Measurements from ENCODE around the gene ZNF276.

DNA sequence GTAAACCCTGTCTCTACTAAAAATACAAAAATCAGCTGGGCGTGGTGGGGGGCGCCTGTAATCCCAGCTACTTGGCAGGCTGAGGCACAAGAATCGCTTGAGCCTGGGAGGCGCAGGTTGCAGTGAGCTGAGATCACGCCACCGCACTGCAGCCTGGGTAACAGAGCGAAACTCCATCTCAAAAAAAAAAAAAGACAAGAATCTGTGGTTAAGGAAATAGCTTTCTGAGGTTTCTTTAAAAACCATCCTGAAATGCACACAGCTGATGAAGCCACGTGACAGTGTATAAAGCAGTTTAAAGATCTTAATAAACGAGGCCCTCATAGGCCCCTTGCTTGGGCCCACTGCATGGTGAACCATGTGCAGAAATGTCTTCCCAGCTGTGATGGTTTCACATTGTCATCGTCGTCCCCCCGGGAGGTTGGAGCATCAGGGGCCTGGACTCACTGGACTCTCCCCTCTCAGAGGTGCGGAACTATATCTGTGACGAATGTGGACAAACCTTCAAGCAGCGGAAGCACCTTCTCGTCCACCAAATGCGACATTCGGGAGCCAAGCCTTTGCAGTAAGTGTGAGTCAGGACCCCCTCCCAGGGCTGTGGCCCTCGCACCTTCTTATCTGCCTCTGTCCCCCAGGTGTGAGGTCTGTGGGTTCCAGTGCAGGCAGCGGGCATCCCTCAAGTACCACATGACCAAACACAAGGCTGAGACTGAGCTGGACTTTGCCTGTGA, 16.2 kb downstream of the ZNF276 start:
- TF ChIP-seq POLR2AphosphoS5 (IDR thresholded peaks at IDR 0.05; ENCODE audit: low read depth, low read length) = peak; percentile 43
- TF ChIP-seq, protein P1, sequence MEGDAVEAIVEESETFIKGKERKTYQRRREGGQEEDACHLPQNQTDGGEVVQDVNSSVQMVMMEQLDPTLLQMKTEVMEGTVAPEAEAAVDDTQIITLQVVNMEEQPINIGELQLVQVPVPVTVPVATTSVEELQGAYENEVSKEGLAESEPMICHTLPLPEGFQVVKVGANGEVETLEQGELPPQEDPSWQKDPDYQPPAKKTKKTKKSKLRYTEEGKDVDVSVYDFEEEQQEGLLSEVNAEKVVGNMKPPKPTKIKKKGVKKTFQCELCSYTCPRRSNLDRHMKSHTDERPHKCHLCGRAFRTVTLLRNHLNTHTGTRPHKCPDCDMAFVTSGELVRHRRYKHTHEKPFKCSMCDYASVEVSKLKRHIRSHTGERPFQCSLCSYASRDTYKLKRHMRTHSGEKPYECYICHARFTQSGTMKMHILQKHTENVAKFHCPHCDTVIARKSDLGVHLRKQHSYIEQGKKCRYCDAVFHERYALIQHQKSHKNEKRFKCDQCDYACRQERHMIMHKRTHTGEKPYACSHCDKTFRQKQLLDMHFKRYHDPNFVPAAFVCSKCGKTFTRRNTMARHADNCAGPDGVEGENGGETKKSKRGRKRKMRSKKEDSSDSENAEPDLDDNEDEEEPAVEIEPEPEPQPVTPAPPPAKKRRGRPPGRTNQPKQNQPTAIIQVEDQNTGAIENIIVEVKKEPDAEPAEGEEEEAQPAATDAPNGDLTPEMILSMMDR (IDR thresholded peaks at IDR 0.05) = no peak
- TF ChIP-seq, protein P2, sequence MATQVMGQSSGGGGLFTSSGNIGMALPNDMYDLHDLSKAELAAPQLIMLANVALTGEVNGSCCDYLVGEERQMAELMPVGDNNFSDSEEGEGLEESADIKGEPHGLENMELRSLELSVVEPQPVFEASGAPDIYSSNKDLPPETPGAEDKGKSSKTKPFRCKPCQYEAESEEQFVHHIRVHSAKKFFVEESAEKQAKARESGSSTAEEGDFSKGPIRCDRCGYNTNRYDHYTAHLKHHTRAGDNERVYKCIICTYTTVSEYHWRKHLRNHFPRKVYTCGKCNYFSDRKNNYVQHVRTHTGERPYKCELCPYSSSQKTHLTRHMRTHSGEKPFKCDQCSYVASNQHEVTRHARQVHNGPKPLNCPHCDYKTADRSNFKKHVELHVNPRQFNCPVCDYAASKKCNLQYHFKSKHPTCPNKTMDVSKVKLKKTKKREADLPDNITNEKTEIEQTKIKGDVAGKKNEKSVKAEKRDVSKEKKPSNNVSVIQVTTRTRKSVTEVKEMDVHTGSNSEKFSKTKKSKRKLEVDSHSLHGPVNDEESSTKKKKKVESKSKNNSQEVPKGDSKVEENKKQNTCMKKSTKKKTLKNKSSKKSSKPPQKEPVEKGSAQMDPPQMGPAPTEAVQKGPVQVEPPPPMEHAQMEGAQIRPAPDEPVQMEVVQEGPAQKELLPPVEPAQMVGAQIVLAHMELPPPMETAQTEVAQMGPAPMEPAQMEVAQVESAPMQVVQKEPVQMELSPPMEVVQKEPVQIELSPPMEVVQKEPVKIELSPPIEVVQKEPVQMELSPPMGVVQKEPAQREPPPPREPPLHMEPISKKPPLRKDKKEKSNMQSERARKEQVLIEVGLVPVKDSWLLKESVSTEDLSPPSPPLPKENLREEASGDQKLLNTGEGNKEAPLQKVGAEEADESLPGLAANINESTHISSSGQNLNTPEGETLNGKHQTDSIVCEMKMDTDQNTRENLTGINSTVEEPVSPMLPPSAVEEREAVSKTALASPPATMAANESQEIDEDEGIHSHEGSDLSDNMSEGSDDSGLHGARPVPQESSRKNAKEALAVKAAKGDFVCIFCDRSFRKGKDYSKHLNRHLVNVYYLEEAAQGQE (IDR thresholded peaks at IDR 0.05; ENCODE audit: insufficient read depth in 1 of 2, low read depth in 2 of 2, low read length in 1 of 2) = no peak
- TF ChIP-seq TCF7L2 (IDR thresholded peaks at IDR 0.05; ENCODE audit: low read depth, low read length) = no peak

Measured in Panc1 (cell line).